A673 (cell line): Measurements from ENCODE around the gene LDHB. TPM values are rescaled to one million over a fixed set of nuclear protein-coding genes. Genes with fewer than 3 reads are reported as not detected.
A peak's percentile ranks its signal among the peaks of the same experiment; 100 is the strongest.
"Not testable (repeated sequence)": the region's sequence is repeated elsewhere in the genome, so short reads cannot be mapped to it uniquely, and the experiment has no call there.

Source experiments
- BruUV-seq: library from RNA; stranded (reverse); fragments of 400-500 nt; replicated peaks from 2 replicates; lab custom pipeline; 2021; lab: Mats Ljungman, UMichigan
- CTCF ChIA-PET: fragments of 300-600 bp; sonication (Branson Sonifier 250); formaldehyde crosslinking; loops from one replicate; lab custom pipeline; 2022; ENCODE audit warnings: antibody characterized with exemption; lab: Charles Lee
- POLR2A ChIA-PET: fragments of 300-600 bp; sonication (Branson Sonifier 250); formaldehyde crosslinking; loops from one replicate; lab custom pipeline; 2022; ENCODE audit warnings: antibody characterized with exemption; ENCODE audit not compliant: low non-redundant PET; lab: Charles Lee
- DNase-seq: peaks from one replicate; pipeline ENCODE4 v3.0.0-alpha.2; 2015; ENCODE audit warnings: low spot score
- H3K27ac ChIP-seq: fragments of 200-600 bp; sonication (generic); 2 replicates; pipeline ENCODE4 v1.5.1; 2016; ENCODE audit warnings: mixed run types, low read depth, mild to moderate bottlenecking, mixed read lengths, antibody characterized with exemption, low read length; ENCODE audit not compliant: poor library complexity, severe bottlenecking
- H3K27me3 ChIP-seq: fragments of 200-600 bp; sonication (generic); replicated peaks from 2 replicates; pipeline ENCODE4 v1.6.1; 2017; ENCODE audit warnings: mixed run types, low read depth, mild to moderate bottlenecking, mixed read lengths, antibody characterized with exemption, low read length; ENCODE audit not compliant: insufficient read depth, poor library complexity
- H3K36me3 ChIP-seq: fragments of 200-600 bp; sonication (generic); 2 replicates; pipeline ENCODE4 v1.6.1; 2016; ENCODE audit warnings: mixed run types, mild to moderate bottlenecking, mixed read lengths, antibody characterized with exemption, low read length; ENCODE audit not compliant: insufficient read depth, poor library complexity, severe bottlenecking
- H3K4me1 ChIP-seq: fragments of 200-600 bp; sonication (generic); 2 replicates; pipeline ENCODE4 v1.6.1; 2017; ENCODE audit warnings: mixed run types, mild to moderate bottlenecking, mixed read lengths, antibody characterized with exemption, low read length; ENCODE audit not compliant: insufficient read depth, poor library complexity, severe bottlenecking
- H3K4me3 ChIP-seq: fragments of 200-600 bp; sonication (generic); 2 replicates; pipeline ENCODE4 v1.5.1; 2016; ENCODE audit warnings: low read depth, mixed run types, mild to moderate bottlenecking, mixed read lengths, low read length; ENCODE audit not compliant: poor library complexity, severe bottlenecking
- H3K9me3 ChIP-seq: fragments of 200-600 bp; sonication (generic); 2 replicates; pipeline ENCODE4 v1.6.1; 2016; ENCODE audit warnings: mixed run types, low read depth, mild to moderate bottlenecking, mixed read lengths, antibody characterized with exemption, low read length; ENCODE audit not compliant: poor library complexity, severe bottlenecking
- CTCF ChIP-seq: fragments of 300-800, 200-600 bp; sonication (generic); conservative IDR thresholded peaks from 2 replicates; pipeline ENCODE4 v1.5.1; 2017; ENCODE audit warnings: low read depth, mild to moderate bottlenecking, antibody characterized with exemption, low read length, moderate library complexity, mixed read lengths
- EZH2 ChIP-seq: fragments of 200-600 bp; sonication (generic); IDR thresholded peaks from 2 replicates; pipeline ENCODE4 v1.6.1; 2017; ENCODE audit warnings: borderline replicate concordance, low read depth, mild to moderate bottlenecking, mixed read lengths, antibody characterized with exemption, low read length; ENCODE audit not compliant: poor library complexity, severe bottlenecking
- intact Hi-C: fragments of 100-400 bp; cut with micrococcal nuclease; formaldehyde crosslinking; loops from one replicate; pipeline ENCODE4 v1.10.0; 2022; ENCODE audit not compliant: unreplicated experiment
- total RNA-seq: library from RNA; stranded (reverse); gene quantifications from 2 replicates; pipeline ENCODE4 v1.2.3, GENCODE V29; 2021

LDHB gene
- total RNA-seq, 1 experiment from 2014 or later = 1,201 TPM

GRCh38 chr12:21648378-21648777, 9.3 kb downstream of the LDHB start:
- CTCF ChIA-PET = no interaction called here

GRCh38 chr12:21647179-21647578, 10.5 kb downstream of the LDHB start:
- BruUV-seq = no TSS peak
- H3K9me3 ChIP-seq = no peaks in the 10 kb centered on the region
- POLR2A ChIA-PET = no interaction called here
- CTCF ChIA-PET = no interaction called here
- no peak for DNase-seq
- TF ChIP-seq EZH2 (no peak), CTCF (no peak)
- H3K36me3 ChIP-seq = peaks cover 93% of the 10 kb centered on the region
- peak overlapping the region; percentile 5 for H3K27ac ChIP-seq
- peaks cover 88% of the 10 kb centered on the region for H3K4me1 ChIP-seq
- intact Hi-C loops = no loop called here
- H3K4me3 ChIP-seq = no peak overlapping the region
- no peaks in the 10 kb centered on the region for H3K27me3 ChIP-seq

More at GRCh38 chr12:21648378-21648777, 9.3 kb downstream of the LDHB start:
- Histone ChIP-seq H3K4me1 (peaks cover 83% of the 10 kb centered on the region), H3K27ac (no peak overlapping the region), H3K27me3 (no peaks in the 10 kb centered on the region), H3K9me3 (no peaks in the 10 kb centered on the region), H3K36me3 (peaks cover 93% of the 10 kb centered on the region), H3K4me3 (no peak overlapping the region)
- POLR2A ChIA-PET = no interaction called here
- intact Hi-C loops = no loop called here
- BruUV-seq = no TSS peak
- no peak for DNase-seq
- no peak for TF ChIP-seq CTCF
- TF ChIP-seq EZH2 = no peak

- peak overlapping the region; percentile 60 for H3K27ac ChIP-seq
- BruUV-seq, CTCF ChIA-PET: not testable (repeated sequence)
Observed at GRCh38 chr12:21645041-21645500, 12.6 kb downstream of the LDHB start.

GRCh38 chr12:21644516-21644915, 13.1 kb downstream of the LDHB start:
- TF ChIP-seq EZH2 = no peak
- intact Hi-C loops = no loop called here
- BruUV-seq = no TSS peak
- H3K36me3 ChIP-seq = peaks cover 94% of the 10 kb centered on the region
- H3K27me3 ChIP-seq = no peaks in the 10 kb centered on the region
- peaks cover 68% of the 10 kb centered on the region for H3K4me1 ChIP-seq
- ChIA-PET CTCF (no interaction called here), POLR2A (no interaction called here)
- H3K27ac ChIP-seq = peak overlapping the region; percentile 60
- no peak overlapping the region for H3K4me3 ChIP-seq
- no peak for DNase-seq
- no peaks in the 10 kb centered on the region for H3K9me3 ChIP-seq

More at GRCh38 chr12:21645041-21645500, 12.6 kb downstream of the LDHB start:
- H3K4me3 ChIP-seq, H3K9me3 ChIP-seq, H3K27me3 ChIP-seq, POLR2A ChIA-PET, intact Hi-C loops: not testable (repeated sequence)
- peak; percentile 85 for DNase-seq
- Histone ChIP-seq H3K36me3 (peaks cover 91% of the 10 kb centered on the region), H3K4me1 (peaks cover 70% of the 10 kb centered on the region)
